Ectodermal cell (in vitro differentiated cells): ENCODE data around the gene INTS6L.

Source experiments
- H3K27ac ChIP-seq: 2 replicates; pipeline ENCODE4 v1.7.0; 2013; ENCODE audit warnings: mild to moderate bottlenecking, low read depth, low read length; ENCODE audit not compliant: insufficient read depth, poor library complexity, severe bottlenecking
- H3K27me3 ChIP-seq: 2 replicates; pipeline ENCODE4 v1.7.0; 2013; ENCODE audit warnings: mild to moderate bottlenecking, low read length; ENCODE audit not compliant: insufficient read depth, control insufficient read depth, poor library complexity, severe bottlenecking
- H3K36me3 ChIP-seq: one replicate; pipeline ENCODE4 v1.7.0; 2013; ENCODE audit warnings: low read length; ENCODE audit not compliant: control insufficient read depth, insufficient read depth
- H3K4me1 ChIP-seq: one replicate; pipeline ENCODE4 v1.7.0; 2013; ENCODE audit warnings: low read length; ENCODE audit not compliant: control insufficient read depth, insufficient read depth
- H3K4me3 ChIP-seq: 2 replicates; pipeline ENCODE4 v1.7.0; 2013; ENCODE audit warnings: low read depth, low read length, control low read depth; ENCODE audit not compliant: insufficient read depth
- H3K9me3 ChIP-seq: 2 replicates; pipeline ENCODE4 v1.7.0; 2013; ENCODE audit warnings: mild to moderate bottlenecking, low read length, moderate library complexity; ENCODE audit not compliant: control insufficient read depth
- WGBS, 2 experiments: methylation state at CpG; one replicate each; pipeline ENCODE4 v1.1.7; 2013; ENCODE audit warnings: missing lambda C conversion rate in 2 of 2; 5-methylcytosine and 5-hydroxymethylcytosine counted together

INTS6L gene

DNA sequence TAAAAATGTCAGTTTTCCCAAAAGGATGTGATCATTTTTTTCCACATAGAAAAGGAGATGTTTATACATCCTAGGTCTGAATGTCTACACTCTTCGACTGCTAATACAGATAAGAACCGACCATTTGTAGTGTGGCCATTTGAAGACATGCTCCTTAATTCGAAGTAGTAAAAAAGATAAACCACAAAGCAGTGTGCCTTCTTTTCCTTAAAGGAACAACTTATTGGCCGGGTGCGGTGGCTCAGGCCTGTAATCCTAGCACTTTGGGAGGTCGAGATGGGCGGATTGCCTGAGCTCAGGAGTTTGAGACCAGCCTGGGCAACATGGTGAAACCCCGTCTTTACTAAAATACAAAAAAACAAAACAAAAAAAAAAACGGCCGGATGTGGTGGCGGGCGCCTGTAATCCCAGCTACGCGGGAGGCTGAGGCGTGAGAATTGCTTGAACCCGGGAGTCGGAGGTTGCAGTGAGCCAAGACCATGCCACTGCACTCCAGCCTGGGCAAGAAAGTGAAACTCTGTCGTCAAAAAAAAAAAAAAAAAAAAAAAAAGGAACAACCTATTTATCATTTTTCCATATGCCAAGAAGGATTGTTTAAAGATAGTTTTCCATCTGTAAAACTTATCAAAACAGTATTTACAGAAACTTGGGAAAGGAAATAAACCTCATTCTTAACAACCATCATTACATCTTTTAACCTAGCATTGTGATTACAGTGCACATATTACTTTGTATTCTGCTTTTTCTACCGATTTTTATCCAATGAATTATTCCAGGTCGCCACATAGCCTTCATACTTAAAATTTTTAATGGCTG is 2.6 kb downstream of the INTS6L start:
- no peaks in the 10 kb centered on the region for H3K36me3 ChIP-seq
- WGBS, 2 experiments, result 91 to 97% methylated on average over 17 to 18 of the region's 20 CpGs
- no peaks in the 10 kb centered on the region for H3K4me1 ChIP-seq
- H3K4me3 ChIP-seq, result no peak overlapping the region
- H3K9me3 ChIP-seq, result no peaks in the 10 kb centered on the region
- no peaks in the 10 kb centered on the region for H3K27me3 ChIP-seq
- no peak overlapping the region for H3K27ac ChIP-seq

- Histone ChIP-seq H3K4me3 (no peak overlapping the region), H3K4me1 (no peaks in the 10 kb centered on the region), H3K36me3 (no peaks in the 10 kb centered on the region), H3K27ac (no peak overlapping the region), H3K27me3 (no peaks in the 10 kb centered on the region), H3K9me3 (no peaks in the 10 kb centered on the region)
- WGBS, 2 experiments, result 93% methylated on average over 2 of the region's 5 CpGs; no CpG with 5 or more reads in 1 of the 2 experiments
Observed at GRCh38 chrX:135528254-135528653, 7.8 kb downstream of the INTS6L start.

DNA sequence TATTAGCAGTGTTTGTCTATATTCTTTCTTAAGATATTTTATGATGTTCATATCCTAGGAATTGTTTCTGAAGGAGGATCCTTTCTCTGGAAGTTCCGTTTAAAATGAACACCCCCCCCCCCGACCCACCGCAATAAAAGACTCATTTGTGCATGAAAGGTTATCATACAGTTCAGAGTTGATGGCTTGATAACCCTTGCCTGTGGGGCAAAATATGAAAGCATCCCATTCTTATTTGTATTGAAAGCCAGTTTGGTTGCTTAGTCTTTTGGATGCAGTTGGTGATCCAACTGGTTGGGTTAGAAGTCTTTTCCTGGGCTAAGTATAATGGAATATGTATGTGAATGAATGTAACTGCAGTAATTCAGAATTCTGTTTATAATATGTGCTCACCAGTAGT is 8.3 kb downstream of the INTS6L start:
- no peak overlapping the region for H3K4me3 ChIP-seq
- no peak overlapping the region for H3K27ac ChIP-seq
- no peaks in the 10 kb centered on the region for H3K9me3 ChIP-seq
- no peaks in the 10 kb centered on the region for H3K36me3 ChIP-seq
- H3K27me3 ChIP-seq, result no peaks in the 10 kb centered on the region
- H3K4me1 ChIP-seq, result no peaks in the 10 kb centered on the region
- no CpG with 5 or more reads among the region's 3 CpGs for WGBS, 2 experiments

- no CpG with 5 or more reads among the region's 1 CpG for WGBS, 2 experiments
- no peaks in the 10 kb centered on the region for H3K36me3 ChIP-seq
- no peaks in the 10 kb centered on the region for H3K9me3 ChIP-seq
- H3K4me1 ChIP-seq, result no peaks in the 10 kb centered on the region
- H3K27me3 ChIP-seq, result no peaks in the 10 kb centered on the region
- no peak overlapping the region for H3K4me3 ChIP-seq
- no peak overlapping the region for H3K27ac ChIP-seq
Observed at GRCh38 chrX:135530097-135530496, 9.6 kb downstream of the INTS6L start.

DNA sequence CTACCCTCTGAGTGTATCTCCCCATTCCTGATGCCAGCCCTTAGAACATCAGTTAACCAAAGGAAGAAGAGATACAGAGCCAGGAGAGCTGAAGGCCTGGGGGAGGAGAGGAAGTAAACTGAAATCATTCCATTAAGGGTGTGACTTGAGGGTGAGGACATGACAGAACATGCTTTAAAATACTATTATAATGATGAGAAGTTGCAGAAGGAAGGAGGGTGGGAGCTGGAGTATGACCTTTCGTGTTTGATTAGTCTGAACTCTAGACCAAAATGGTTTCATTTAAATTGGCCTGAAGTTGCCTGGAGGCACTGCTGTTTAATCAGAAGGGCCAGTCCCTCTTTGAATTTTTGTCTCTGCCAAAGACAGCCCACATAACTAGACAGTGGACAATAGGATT is 11.4 kb downstream of the INTS6L start:
- no peak overlapping the region for H3K4me3 ChIP-seq
- H3K9me3 ChIP-seq, result no peaks in the 10 kb centered on the region
- WGBS, 2 experiments, result 90 to 100% methylated on average over 1 of the region's 1 CpG
- H3K27me3 ChIP-seq, result no peaks in the 10 kb centered on the region
- no peaks in the 10 kb centered on the region for H3K36me3 ChIP-seq
- no peaks in the 10 kb centered on the region for H3K4me1 ChIP-seq
- H3K27ac ChIP-seq, result no peak overlapping the region

GRCh38 chrX:135535077-135535940 is 14.8 kb downstream of the INTS6L start:
- Histone ChIP-seq H3K4me3 (no peak overlapping the region), H3K9me3 (no peaks in the 10 kb centered on the region), H3K27me3 (no peaks in the 10 kb centered on the region), H3K4me1 (no peaks in the 10 kb centered on the region), H3K27ac (no peak overlapping the region), H3K36me3 (no peaks in the 10 kb centered on the region)
- WGBS, 2 experiments, result 90 to 92% methylated on average over 1 of the region's 1 CpG

DNA sequence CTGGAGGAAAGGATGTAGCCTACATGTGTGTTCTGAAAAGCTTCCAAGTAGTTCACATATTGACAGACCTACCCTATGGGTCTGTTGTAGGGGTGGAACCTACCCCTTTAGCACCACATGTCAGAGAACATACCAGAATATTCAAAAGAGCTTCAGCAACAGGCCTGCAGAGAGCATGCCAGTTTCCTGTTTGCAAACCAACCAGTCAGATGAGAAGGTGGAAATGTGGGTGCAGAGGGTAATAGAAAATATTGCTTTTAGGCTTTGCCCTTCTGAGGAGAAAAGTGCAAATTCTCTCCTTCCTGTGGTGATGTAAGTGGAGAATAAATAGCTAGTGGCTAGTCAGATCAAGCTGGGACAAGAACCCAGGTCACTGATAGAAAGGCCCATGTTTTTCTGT is 16.4 kb downstream of the INTS6L start:
- H3K9me3 ChIP-seq, result no peaks in the 10 kb centered on the region

GRCh38 chrX:135541351-135541750 is 20.9 kb downstream of the INTS6L start:
- no peaks in the 10 kb centered on the region for H3K9me3 ChIP-seq
- no peak overlapping the region for H3K27ac ChIP-seq
- H3K4me1 ChIP-seq, result no peaks in the 10 kb centered on the region
- no peaks in the 10 kb centered on the region for H3K27me3 ChIP-seq
- H3K4me3 ChIP-seq, result no peak overlapping the region
- no peaks in the 10 kb centered on the region for H3K36me3 ChIP-seq
- 88 to 100% methylated on average over 1 of the region's 1 CpG for WGBS, 2 experiments

More for the DNA sequence above, 16.4 kb downstream of the INTS6L start:
- Histone ChIP-seq H3K4me3 (no peak overlapping the region), H3K36me3 (no peaks in the 10 kb centered on the region), H3K27me3 (no peaks in the 10 kb centered on the region), H3K27ac (no peak overlapping the region), H3K4me1 (no peaks in the 10 kb centered on the region)

- 91 to 100% methylated on average over 1 of the region's 1 CpG for WGBS, 2 experiments
- Histone ChIP-seq H3K27me3 (no peaks in the 10 kb centered on the region), H3K4me1 (no peaks in the 10 kb centered on the region), H3K36me3 (no peaks in the 10 kb centered on the region), H3K27ac (no peak overlapping the region), H3K4me3 (no peak overlapping the region), H3K9me3 (no peaks in the 10 kb centered on the region)
Observed at GRCh38 chrX:135543172-135543571, 22.7 kb downstream of the INTS6L start.

GRCh38 chrX:135543924-135544323 is 23.5 kb downstream of the INTS6L start:
- no peaks in the 10 kb centered on the region for H3K27me3 ChIP-seq
- H3K36me3 ChIP-seq, result no peaks in the 10 kb centered on the region
- H3K4me1 ChIP-seq, result no peaks in the 10 kb centered on the region
- H3K27ac ChIP-seq, result no peak overlapping the region
- no peak overlapping the region for H3K4me3 ChIP-seq
- H3K9me3 ChIP-seq, result no peaks in the 10 kb centered on the region
- WGBS, 2 experiments, result 0 to 18% methylated on average over 1 of the region's 2 CpGs
